ENCODE results near the gene NMUR1.

DNA sequence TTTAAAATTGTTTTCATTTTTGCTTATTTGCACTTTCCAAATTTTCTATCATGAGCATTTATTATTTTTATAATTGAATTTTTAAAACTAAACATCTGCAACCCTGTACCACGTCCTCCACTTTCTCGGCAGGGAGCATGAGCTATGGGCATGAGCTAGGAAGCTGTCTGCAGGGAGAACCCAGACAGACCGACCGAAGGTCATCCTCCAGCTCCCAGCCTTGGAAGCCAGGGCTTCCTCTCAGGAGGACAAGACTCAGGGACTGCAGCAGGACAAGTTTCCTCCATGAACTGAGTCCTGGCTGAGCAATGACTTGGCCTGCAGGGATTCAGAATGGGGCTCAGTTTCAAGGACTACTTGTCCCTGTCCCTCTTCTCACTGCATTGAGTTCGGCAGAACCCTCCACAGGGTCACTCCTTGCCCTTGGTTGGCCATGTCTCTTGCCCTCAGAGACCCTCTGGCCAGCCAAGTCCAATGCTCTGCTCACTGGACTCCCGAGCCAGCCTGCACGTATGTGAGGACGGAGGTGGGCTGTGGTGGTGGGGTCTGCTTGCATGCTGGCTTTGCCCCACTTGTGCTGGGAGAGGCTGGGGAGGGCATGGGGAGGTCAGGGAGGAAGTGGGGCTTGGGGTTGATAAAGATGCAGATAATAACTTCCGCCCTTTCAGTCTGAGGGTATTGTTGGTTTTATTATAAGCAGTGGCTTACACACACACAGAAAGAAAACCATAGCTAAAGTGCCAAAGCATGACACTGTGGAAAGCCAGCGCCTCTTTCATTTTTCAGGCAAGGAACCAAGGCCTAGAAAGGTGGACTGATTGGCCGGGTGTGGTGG, 6.6 kb downstream of the NMUR1 start:
- TF ChIP-seq, protein P1, sequence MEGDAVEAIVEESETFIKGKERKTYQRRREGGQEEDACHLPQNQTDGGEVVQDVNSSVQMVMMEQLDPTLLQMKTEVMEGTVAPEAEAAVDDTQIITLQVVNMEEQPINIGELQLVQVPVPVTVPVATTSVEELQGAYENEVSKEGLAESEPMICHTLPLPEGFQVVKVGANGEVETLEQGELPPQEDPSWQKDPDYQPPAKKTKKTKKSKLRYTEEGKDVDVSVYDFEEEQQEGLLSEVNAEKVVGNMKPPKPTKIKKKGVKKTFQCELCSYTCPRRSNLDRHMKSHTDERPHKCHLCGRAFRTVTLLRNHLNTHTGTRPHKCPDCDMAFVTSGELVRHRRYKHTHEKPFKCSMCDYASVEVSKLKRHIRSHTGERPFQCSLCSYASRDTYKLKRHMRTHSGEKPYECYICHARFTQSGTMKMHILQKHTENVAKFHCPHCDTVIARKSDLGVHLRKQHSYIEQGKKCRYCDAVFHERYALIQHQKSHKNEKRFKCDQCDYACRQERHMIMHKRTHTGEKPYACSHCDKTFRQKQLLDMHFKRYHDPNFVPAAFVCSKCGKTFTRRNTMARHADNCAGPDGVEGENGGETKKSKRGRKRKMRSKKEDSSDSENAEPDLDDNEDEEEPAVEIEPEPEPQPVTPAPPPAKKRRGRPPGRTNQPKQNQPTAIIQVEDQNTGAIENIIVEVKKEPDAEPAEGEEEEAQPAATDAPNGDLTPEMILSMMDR (IDR thresholded peaks at IDR 0.05): no peak
- TF ChIP-seq ZFX (IDR thresholded peaks at IDR 0.05; ENCODE audit: borderline replicate concordance): no peak
